ENCODE results near the gene NHLRC4.

DNA sequence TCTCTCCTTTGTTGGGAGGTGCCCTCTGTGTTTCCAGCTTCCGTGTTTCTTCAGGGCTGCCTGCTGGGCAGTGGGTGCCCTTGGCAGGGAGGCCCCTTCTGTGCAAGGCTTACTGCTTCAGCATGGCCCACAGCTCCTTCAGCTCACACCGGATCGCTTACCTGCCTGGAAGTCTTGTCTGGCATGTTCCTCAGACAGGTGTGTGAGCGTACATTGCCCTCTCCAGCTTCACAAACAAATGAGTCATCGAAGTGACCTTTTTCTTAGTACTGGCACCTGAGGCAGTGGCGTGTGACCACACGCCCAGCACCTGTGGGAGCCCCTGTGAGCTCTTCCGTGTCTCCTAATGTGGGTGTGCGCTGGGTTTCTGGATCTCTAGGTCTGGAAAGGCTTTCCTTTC, 26.6 kb downstream of the NHLRC4 start:
- TF ChIP-seq RAD21 (IDR thresholded peaks at IDR 0.05; ENCODE audit: low read length) (no peak), POLR2AphosphoS5 (IDR thresholded peaks at IDR 0.05; ENCODE audit: low read depth, low read length) (no peak), EP300 (IDR thresholded peaks at IDR 0.05; ENCODE audit: borderline replicate concordance in 1 of 2, low read depth in 1 of 2, low read length in 1 of 2) (no peak), EZH2phosphoT487 (IDR thresholded peaks at IDR 0.05; ENCODE audit: borderline replicate concordance, low read depth) (no peak), YY1 (IDR thresholded peaks at IDR 0.05; ENCODE audit: low read depth) (no peak), JUND (IDR thresholded peaks at IDR 0.05) (no peak), MEF2A (IDR thresholded peaks at IDR 0.05; ENCODE audit: borderline replicate concordance, low read depth) (no peak), NRF1 (IDR thresholded peaks at IDR 0.05; ENCODE audit: low read depth, low read length) (no peak), RCOR1 (IDR thresholded peaks at IDR 0.05; ENCODE audit: low read length) (no peak), SIN3A (IDR thresholded peaks at IDR 0.05; ENCODE audit: borderline replicate concordance, low read depth, low read length) (no peak)
- TF ChIP-seq, protein P1, sequence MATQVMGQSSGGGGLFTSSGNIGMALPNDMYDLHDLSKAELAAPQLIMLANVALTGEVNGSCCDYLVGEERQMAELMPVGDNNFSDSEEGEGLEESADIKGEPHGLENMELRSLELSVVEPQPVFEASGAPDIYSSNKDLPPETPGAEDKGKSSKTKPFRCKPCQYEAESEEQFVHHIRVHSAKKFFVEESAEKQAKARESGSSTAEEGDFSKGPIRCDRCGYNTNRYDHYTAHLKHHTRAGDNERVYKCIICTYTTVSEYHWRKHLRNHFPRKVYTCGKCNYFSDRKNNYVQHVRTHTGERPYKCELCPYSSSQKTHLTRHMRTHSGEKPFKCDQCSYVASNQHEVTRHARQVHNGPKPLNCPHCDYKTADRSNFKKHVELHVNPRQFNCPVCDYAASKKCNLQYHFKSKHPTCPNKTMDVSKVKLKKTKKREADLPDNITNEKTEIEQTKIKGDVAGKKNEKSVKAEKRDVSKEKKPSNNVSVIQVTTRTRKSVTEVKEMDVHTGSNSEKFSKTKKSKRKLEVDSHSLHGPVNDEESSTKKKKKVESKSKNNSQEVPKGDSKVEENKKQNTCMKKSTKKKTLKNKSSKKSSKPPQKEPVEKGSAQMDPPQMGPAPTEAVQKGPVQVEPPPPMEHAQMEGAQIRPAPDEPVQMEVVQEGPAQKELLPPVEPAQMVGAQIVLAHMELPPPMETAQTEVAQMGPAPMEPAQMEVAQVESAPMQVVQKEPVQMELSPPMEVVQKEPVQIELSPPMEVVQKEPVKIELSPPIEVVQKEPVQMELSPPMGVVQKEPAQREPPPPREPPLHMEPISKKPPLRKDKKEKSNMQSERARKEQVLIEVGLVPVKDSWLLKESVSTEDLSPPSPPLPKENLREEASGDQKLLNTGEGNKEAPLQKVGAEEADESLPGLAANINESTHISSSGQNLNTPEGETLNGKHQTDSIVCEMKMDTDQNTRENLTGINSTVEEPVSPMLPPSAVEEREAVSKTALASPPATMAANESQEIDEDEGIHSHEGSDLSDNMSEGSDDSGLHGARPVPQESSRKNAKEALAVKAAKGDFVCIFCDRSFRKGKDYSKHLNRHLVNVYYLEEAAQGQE (IDR thresholded peaks at IDR 0.05; ENCODE audit: low read depth, low read length): no peak
- TF ChIP-seq, protein P2, sequence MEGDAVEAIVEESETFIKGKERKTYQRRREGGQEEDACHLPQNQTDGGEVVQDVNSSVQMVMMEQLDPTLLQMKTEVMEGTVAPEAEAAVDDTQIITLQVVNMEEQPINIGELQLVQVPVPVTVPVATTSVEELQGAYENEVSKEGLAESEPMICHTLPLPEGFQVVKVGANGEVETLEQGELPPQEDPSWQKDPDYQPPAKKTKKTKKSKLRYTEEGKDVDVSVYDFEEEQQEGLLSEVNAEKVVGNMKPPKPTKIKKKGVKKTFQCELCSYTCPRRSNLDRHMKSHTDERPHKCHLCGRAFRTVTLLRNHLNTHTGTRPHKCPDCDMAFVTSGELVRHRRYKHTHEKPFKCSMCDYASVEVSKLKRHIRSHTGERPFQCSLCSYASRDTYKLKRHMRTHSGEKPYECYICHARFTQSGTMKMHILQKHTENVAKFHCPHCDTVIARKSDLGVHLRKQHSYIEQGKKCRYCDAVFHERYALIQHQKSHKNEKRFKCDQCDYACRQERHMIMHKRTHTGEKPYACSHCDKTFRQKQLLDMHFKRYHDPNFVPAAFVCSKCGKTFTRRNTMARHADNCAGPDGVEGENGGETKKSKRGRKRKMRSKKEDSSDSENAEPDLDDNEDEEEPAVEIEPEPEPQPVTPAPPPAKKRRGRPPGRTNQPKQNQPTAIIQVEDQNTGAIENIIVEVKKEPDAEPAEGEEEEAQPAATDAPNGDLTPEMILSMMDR (IDR thresholded peaks at IDR 0.05): no peak
- TF ChIP-seq, protein P3, sequence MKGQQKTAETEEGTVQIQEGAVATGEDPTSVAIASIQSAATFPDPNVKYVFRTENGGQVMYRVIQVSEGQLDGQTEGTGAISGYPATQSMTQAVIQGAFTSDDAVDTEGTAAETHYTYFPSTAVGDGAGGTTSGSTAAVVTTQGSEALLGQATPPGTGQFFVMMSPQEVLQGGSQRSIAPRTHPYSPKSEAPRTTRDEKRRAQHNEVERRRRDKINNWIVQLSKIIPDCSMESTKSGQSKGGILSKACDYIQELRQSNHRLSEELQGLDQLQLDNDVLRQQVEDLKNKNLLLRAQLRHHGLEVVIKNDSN (IDR thresholded peaks at IDR 0.05; ENCODE audit: borderline replicate concordance, low read depth): no peak
- TF ChIP-seq, protein P4, sequence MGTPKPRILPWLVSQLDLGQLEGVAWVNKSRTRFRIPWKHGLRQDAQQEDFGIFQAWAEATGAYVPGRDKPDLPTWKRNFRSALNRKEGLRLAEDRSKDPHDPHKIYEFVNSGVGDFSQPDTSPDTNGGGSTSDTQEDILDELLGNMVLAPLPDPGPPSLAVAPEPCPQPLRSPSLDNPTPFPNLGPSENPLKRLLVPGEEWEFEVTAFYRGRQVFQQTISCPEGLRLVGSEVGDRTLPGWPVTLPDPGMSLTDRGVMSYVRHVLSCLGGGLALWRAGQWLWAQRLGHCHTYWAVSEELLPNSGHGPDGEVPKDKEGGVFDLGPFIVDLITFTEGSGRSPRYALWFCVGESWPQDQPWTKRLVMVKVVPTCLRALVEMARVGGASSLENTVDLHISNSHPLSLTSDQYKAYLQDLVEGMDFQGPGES (IDR thresholded peaks at IDR 0.05; ENCODE audit: low read depth, low read length): no peak
